ENCODE data around the gene RASD1. TPM values are rescaled to one million over a fixed set of nuclear protein-coding genes. Genes with fewer than 3 reads are reported as not detected.

RASD1 gene
- total RNA-seq, 1 experiment from 2014 or later, result 5.7 TPM

DNA sequence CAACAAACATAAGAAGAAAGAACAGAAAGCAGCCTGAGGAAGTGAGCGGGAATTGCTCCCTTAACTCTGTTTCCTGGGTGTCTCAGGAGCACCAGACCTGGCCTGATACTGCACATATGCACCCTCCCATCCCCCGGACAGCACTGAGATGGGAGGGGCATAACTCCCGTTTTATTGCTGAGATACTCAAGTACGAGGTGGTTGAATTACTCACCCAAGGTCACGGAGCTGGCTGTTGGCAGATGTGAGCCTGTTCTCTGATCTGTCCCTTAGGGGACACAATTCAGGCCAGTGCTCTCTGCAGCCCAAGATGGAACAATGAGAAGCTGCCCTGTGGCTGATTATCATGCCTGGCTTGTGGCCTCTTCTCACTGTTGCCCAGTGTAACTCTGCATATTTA is 28.5 kb downstream of the RASD1 start:
- no peak overlapping the region for H2BK15ac ChIP-seq (ENCODE audit: low read depth, low read length)
- no peak overlapping the region for H3K4me2 ChIP-seq (ENCODE audit: insufficient read depth, insufficient read length, low read length)
- Mint-ChIP-seq H3K4me1 (peaks cover 0 to 3% of the 10 kb centered on the region in 2 experiments; a peak in 3 of 4 replicates), H3K9me3 (no peaks in the 10 kb centered on the region), H3K4me3 (no peak overlapping the region), H3K36me3 (ENCODE audit: insufficient read depth in 1 of 3, low read depth in 3 of 3) (no peaks in the 10 kb centered on the region), H3K27ac (no peak overlapping the region), H3K27me3 (ENCODE audit: low read depth) (peaks cover 46% of the 10 kb centered on the region)
- H2BK5ac ChIP-seq (ENCODE audit: insufficient read length, low read length), result no peak overlapping the region
- no peaks in the 10 kb centered on the region for H3K27me3 ChIP-seq (ENCODE audit: insufficient read depth, low read length)
- no peaks in the 10 kb centered on the region for H3K79me1 ChIP-seq (ENCODE audit: insufficient read depth, low read depth, low read length, poor library complexity, severe bottlenecking)
- H3T11ph ChIP-seq (ENCODE audit: low read length), result no peak overlapping the region
- no peak overlapping the region for H3K56ac ChIP-seq (ENCODE audit: insufficient read length, low read depth, low read length)
- H2AFZ ChIP-seq (ENCODE audit: low read length), result no peak overlapping the region
- H2AK5ac ChIP-seq (ENCODE audit: insufficient read length, low read length), result no peak overlapping the region
- H4K91ac ChIP-seq (ENCODE audit: insufficient read length, low read depth, low read length), result no peak overlapping the region
- no peak for DNase-seq
- H3K23ac ChIP-seq (ENCODE audit: insufficient read length, low read depth, low read length), result no peak overlapping the region
- H2BK12ac ChIP-seq (ENCODE audit: insufficient read length, low read depth, low read length), result no peak overlapping the region
- H3K4ac ChIP-seq (ENCODE audit: low read depth, low read length), result no peak overlapping the region
- TF ChIP-seq, protein P1, sequence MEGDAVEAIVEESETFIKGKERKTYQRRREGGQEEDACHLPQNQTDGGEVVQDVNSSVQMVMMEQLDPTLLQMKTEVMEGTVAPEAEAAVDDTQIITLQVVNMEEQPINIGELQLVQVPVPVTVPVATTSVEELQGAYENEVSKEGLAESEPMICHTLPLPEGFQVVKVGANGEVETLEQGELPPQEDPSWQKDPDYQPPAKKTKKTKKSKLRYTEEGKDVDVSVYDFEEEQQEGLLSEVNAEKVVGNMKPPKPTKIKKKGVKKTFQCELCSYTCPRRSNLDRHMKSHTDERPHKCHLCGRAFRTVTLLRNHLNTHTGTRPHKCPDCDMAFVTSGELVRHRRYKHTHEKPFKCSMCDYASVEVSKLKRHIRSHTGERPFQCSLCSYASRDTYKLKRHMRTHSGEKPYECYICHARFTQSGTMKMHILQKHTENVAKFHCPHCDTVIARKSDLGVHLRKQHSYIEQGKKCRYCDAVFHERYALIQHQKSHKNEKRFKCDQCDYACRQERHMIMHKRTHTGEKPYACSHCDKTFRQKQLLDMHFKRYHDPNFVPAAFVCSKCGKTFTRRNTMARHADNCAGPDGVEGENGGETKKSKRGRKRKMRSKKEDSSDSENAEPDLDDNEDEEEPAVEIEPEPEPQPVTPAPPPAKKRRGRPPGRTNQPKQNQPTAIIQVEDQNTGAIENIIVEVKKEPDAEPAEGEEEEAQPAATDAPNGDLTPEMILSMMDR (conservative IDR thresholded peaks at IDR 0.05), result no peak
- no peak overlapping the region for H2BK20ac ChIP-seq (ENCODE audit: low read depth, low read length, poor library complexity, severe bottlenecking)
- no peaks in the 10 kb centered on the region for H3K23me2 ChIP-seq (ENCODE audit: insufficient read length, low read depth, low read length, poor library complexity, severe bottlenecking)
- WGBS (ENCODE audit: extremely low coverage, insufficient read length, low lambda C conversion rate), result no CpG with 5 or more reads among the region's 5 CpGs
- H3K27ac ChIP-seq (ENCODE audit: insufficient read length, low read depth, low read length), result no peak overlapping the region
- no peak overlapping the region for H3K18ac ChIP-seq (ENCODE audit: insufficient read length, low read depth, low read length)
- H3K4me1 ChIP-seq (ENCODE audit: insufficient read depth, low read length), result no peaks in the 10 kb centered on the region
- no peak overlapping the region for H3K14ac ChIP-seq (ENCODE audit: insufficient read depth, low read length)
- H3K79me2 ChIP-seq (ENCODE audit: insufficient read depth, low read length), result no peaks in the 10 kb centered on the region
- H4K5ac ChIP-seq (ENCODE audit: insufficient read length, low read depth, low read length), result no peak overlapping the region
- H3K9me3 ChIP-seq (ENCODE audit: control insufficient read depth, low read depth, low read length), result no peaks in the 10 kb centered on the region
- no peaks in the 10 kb centered on the region for H4K20me1 ChIP-seq (ENCODE audit: control insufficient read depth, insufficient read depth, insufficient read length)
- no peak overlapping the region for H4K8ac ChIP-seq (replicated peaks; ENCODE audit: insufficient read length, low read depth, low read length)
- H3K9ac ChIP-seq (ENCODE audit: extremely low read depth, insufficient read length, low read length), result no peak overlapping the region
- H2BK120ac ChIP-seq (ENCODE audit: low read depth, low read length, poor library complexity, severe bottlenecking), result no peak overlapping the region
